HepG2 (cell line): ENCODE measurements around the gene SMURF1. TPM values are rescaled to one million over a fixed set of nuclear protein-coding genes. Genes with fewer than 3 reads are reported as not detected.

Experiments used
- ATAC-seq: fragments of 200-7000 bp; cut with Tn5 transposase; 3 replicates; pipeline ENCODE4 v1.9.1; 2020; ENCODE audit warnings: mild to moderate bottlenecking, moderate library complexity
- BruUV-seq: library from RNA; stranded (reverse); fragments of 400-500 nt; replicated peaks from 2 replicates; lab custom pipeline; 2021; lab: Mats Ljungman, UMichigan
- CTCF ChIA-PET: fragments of 300-600 bp; formaldehyde crosslinking; extraction: SDS; loops from one replicate; lab custom pipeline; 2021; ENCODE audit warnings: low total read pairs, inconsistent platforms, low intra/inter-chr PET ratio; lab: Yijun Ruan, JAX
- POLR2A ChIA-PET: fragments of 350-600 bp; sonication (Branson Sonifier 250); formaldehyde crosslinking; loops from one replicate; lab custom pipeline; 2020; ENCODE audit warnings: antibody characterized with exemption, inconsistent platforms; lab: Yijun Ruan, JAX
- DNase-seq: peaks from one replicate; pipeline ENCODE4 v3.0.0-alpha.2; 2015; ENCODE audit warnings: low spot score
- FAIRE-seq: peaks from 3 replicates; lab custom pipeline; 2011; peaks lifted over from hg19 to GRCh38; lab: Jason Lieb, UNC
- H2AFZ ChIP-seq: one replicate; pipeline ENCODE4 v1.6.1; 2011; ENCODE audit warnings: low read length, inconsistent platforms
- H3K27ac ChIP-seq: fragments of 300-600 bp; 3 replicates; pipeline ENCODE4 v1.8.0; 2011; ENCODE audit warnings: mixed run types, mild to moderate bottlenecking, mixed read lengths, low read length, inconsistent platforms; ENCODE audit not compliant: insufficient read depth; ENCODE audit errors: extremely low read length
- H3K27me3 ChIP-seq, 2 experiments: fragments of 200-600 bp in 1 of 2; 2 replicates in 1 of 2; 3 replicates in 1 of 2; pipeline versions ENCODE4 v1.6.0 to v1.8.0; 2011; ENCODE audit warnings: low read length in 2 of 2, mild to moderate bottlenecking in 2 of 2, moderate library complexity in 2 of 2, inconsistent platforms in 1 of 2; ENCODE audit not compliant: insufficient read depth in 2 of 2, control insufficient read depth in 1 of 2
- H3K36me3 ChIP-seq, 2 experiments: fragments of 200-600 bp in 1 of 2; replicated peaks in 1 of 2; 2 replicates in 1 of 2; 3 replicates in 1 of 2; pipeline versions ENCODE4 v1.5.1 to v1.8.0; 2011; ENCODE audit warnings: low read length in 2 of 2, inconsistent platforms in 1 of 2; ENCODE audit not compliant: insufficient read depth in 2 of 2, control insufficient read depth in 1 of 2
- H3K4me1 ChIP-seq: 2 replicates; pipeline ENCODE4 v1.5.1; 2012; ENCODE audit warnings: low read length, inconsistent platforms; ENCODE audit not compliant: insufficient read depth
- H3K4me2 ChIP-seq: 2 replicates; pipeline ENCODE4 v1.6.0; 2011; ENCODE audit warnings: low read depth, low read length, inconsistent platforms
- H3K4me3 ChIP-seq, 3 experiments: fragments of 200-600 bp in 1 of 3; sonication (generic), shearing (Covaris generic) in 1 of 3; replicated peaks in 1 of 3; 2 replicates each; pipeline ENCODE4 v1.5.1; 2011 to 2016; ENCODE audit warnings: low read length in 3 of 3, inconsistent platforms in 2 of 3, low read depth in 2 of 3, mild to moderate bottlenecking in 2 of 3, control low read depth in 1 of 3, mixed read lengths in 1 of 3; ENCODE audit not compliant: insufficient read depth in 1 of 3
- H3K79me2 ChIP-seq: one replicate; pipeline ENCODE4 v1.6.1; 2011; ENCODE audit warnings: low read length, inconsistent platforms; ENCODE audit not compliant: insufficient read depth
- H3K9ac ChIP-seq: 2 replicates; pipeline ENCODE4 v1.6.0; 2011; ENCODE audit warnings: mild to moderate bottlenecking, low read depth, low read length, inconsistent platforms; ENCODE audit not compliant: insufficient read depth
- H3K9me3 ChIP-seq: 2 replicates; pipeline ENCODE4 v1.5.1; 2012; ENCODE audit warnings: mild to moderate bottlenecking, low read length
- H4K20me1 ChIP-seq: 2 replicates; pipeline ENCODE4 v1.6.0; 2011; ENCODE audit warnings: inconsistent platforms, mild to moderate bottlenecking, low read length, moderate library complexity; ENCODE audit not compliant: insufficient read depth
- CC2D1A ChIP-seq: sonication (generic); formaldehyde crosslinking; IDR thresholded peaks from 2 replicates; pipeline ENCODE4 v1.8.1; 2023; ENCODE audit warnings: mild to moderate bottlenecking, missing genetic modification reagents
- ELF1 ChIP-seq: sonication (generic); formaldehyde crosslinking; IDR thresholded peaks from 2 replicates; pipeline ENCODE4 v1.4.0; 2020; ENCODE audit warnings: missing genetic modification reagents
- KLF15 ChIP-seq: sonication (generic); formaldehyde crosslinking; IDR thresholded peaks from 2 replicates; pipeline ENCODE4 v1.8.1; 2023; ENCODE audit warnings: borderline replicate concordance, mild to moderate bottlenecking, inconsistent platforms, missing genetic modification reagents, mixed read lengths
- PAF1 ChIP-seq: IDR thresholded peaks from 2 replicates; pipeline ENCODE4 v1.6.1; 2016; ENCODE audit warnings: missing genetic modification reagents, missing compliant biosample characterization
- PRMT3 ChIP-seq: sonication (generic); formaldehyde crosslinking; IDR thresholded peaks from 2 replicates; pipeline ENCODE4 v1.8.1; 2022; ENCODE audit warnings: low read depth, mild to moderate bottlenecking, moderate library complexity, missing genetic modification reagents, borderline replicate concordance
- TBX3 ChIP-seq: fragments of 450-650 bp; IDR thresholded peaks from 2 replicates; pipeline ENCODE4 v1.6.1; 2017; ENCODE audit warnings: antibody characterized with exemption, mild to moderate bottlenecking, inconsistent platforms, borderline replicate concordance
- ZNF20 ChIP-seq: sonication (generic); formaldehyde crosslinking; IDR thresholded peaks from 2 replicates; pipeline ENCODE4 v1.4.0; 2020; ENCODE audit warnings: mild to moderate bottlenecking, moderate library complexity, missing genetic modification reagents
- ZNF280B ChIP-seq: sonication (generic); formaldehyde crosslinking; IDR thresholded peaks from 2 replicates; pipeline ENCODE4 v1.5.0; 2020; ENCODE audit warnings: missing genetic modification reagents, mild to moderate bottlenecking, borderline replicate concordance
- ZNF549 ChIP-seq: sonication (generic); formaldehyde crosslinking; IDR thresholded peaks from 2 replicates; pipeline ENCODE4 v1.5.0; 2020; ENCODE audit warnings: missing genetic modification reagents
- WGBS: methylation state at CpG from one replicate; pipeline ENCODE4 v1.1.6; 2017; ENCODE audit warnings: low lambda C conversion rate; 5-methylcytosine and 5-hydroxymethylcytosine counted together
- in situ Hi-C: cut with HindIII; loops from 2 replicates; pipeline ENCODE4 v1.10.0; 2017; ENCODE audit warnings: low pct_unique_long_range_greater_than_20kb; ENCODE audit not compliant: extremely low pct_ligation_motif_present
- intact Hi-C: fragments of 100-400 bp; cut with micrococcal nuclease; formaldehyde crosslinking; loops from one replicate; pipeline ENCODE4 v1.10.0; 2022; ENCODE audit not compliant: unreplicated experiment
- polyA plus RNA-seq, 8 experiments: library from polyadenylated mRNA; depleted of rRNA in 3 of 8; stranded (reverse) in 7 of 8; unstranded in 1 of 8; fragments of >200 nt; fragmentation: Illumina TruSeq in 4 of 8; extraction: Trizol in 4 of 8; gene quantifications; 2 replicates each; pipeline versions ENCODE4 v1.2.1 to v1.2.3, GENCODE V29; 2011 to 2016; ENCODE audit warnings: low read depth in 4 of 8, missing spikeins in 1 of 8, mixed read lengths in 1 of 8; ENCODE audit not compliant: insufficient read depth in 1 of 8
- total RNA-seq, 5 experiments: library from RNA; depleted of rRNA; stranded (reverse); fragments of >200 nt; fragmentation: Illumina TruSeq; extraction: Trizol; gene quantifications; 2 replicates each; pipeline ENCODE4 v1.2.3, GENCODE V29; 2016; ENCODE audit warnings: low read depth in 1 of 5
- TF ChIP-seq, protein P1 (sequence below): sonication (generic); formaldehyde crosslinking; IDR thresholded peaks from 2 replicates; pipeline ENCODE4 v1.4.0; 2020; ENCODE audit warnings: missing genetic modification reagents, low read depth, mild to moderate bottlenecking, borderline replicate concordance

SMURF1 gene
- total and polyA plus RNA-seq, 2 of the 13 experiments (the other 11 are each of a cell fraction or from before 2014, with no cell fraction given) = 8.3 to 11.1 TPM

GRCh38 chr7:99035723-99036545, 108.0 kb downstream of the SMURF1 start:
- H3K4me1 ChIP-seq = no peaks in the 10 kb centered on the region
- H3K4me2 ChIP-seq = no peak overlapping the region
- TF ChIP-seq KLF15 (CRISPR knock-in tag) (no peak), ELF1 (CRISPR knock-in tag) (no peak)
- TF ChIP-seq, all 625 proteins: peak for 0
- Histone ChIP-seq H3K9me3 (no peaks in the 10 kb centered on the region), H4K20me1 (no peaks in the 10 kb centered on the region), H3K79me2 (no peaks in the 10 kb centered on the region), H3K27ac (no peak overlapping the region), H2AFZ (no peak overlapping the region), H3K27me3 (no peaks in the 10 kb centered on the region), H3K4me3 (no peak overlapping the region), H3K36me3 (peaks cover 39 to 87% of the 10 kb centered on the region in 2 experiments), H3K9ac (no peak overlapping the region)
- WGBS = 92% methylated on average over 26 of the region's 26 CpGs
- in situ Hi-C loops = no loop called here
- DNase-seq (no peak), ATAC-seq (no peak), FAIRE-seq (no peak)
- POLR2A ChIA-PET = no interaction called here
- no TSS peak for BruUV-seq
- CTCF ChIA-PET = interaction anchor here (1.0 kb wide), 1 partner anchor 275 kb away, joined by 3 read pairs; no protein-coding TSS in a partner anchor
- intact Hi-C loops = no loop called here

DNA sequence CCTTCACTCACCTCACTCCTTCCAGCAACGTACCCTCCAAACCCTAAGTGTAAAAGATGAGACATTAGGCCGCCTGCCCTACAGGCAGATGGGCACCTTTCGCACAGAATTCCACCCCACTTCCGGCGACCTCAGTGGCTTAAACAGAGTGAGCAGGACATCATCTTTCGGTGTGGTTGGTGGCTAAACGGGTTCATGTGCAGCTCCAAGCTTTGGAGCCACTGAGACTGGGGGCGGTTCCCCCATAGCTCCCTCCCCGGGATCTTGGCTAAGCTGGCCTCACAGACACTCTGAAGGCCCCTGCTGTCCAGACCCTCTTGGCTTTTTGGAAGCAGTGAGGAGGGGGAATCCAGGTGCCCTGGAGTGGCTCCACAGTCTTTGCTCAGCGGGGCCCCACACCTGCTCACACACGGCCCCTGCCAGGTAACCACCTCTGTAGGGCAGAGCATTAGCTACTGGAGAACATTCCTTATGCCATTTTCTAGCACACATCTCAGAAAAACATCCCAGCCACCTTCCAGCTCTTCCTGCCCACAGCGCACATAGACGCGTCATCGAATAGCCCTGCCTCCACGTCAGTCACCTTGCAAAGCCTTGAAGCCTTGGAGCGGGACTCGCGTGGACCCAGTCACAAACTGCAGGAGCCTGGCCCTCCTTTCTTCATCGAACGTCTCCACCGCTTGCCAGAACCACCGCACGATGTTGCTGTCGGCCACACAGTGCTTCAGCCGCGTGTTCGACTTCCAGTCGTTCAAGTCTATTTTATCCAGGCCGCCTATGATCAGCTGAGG, 108.8 kb downstream of the SMURF1 start:
- DNase-seq = no peak
- Histone ChIP-seq H2AFZ (no peak overlapping the region), H3K4me1 (no peaks in the 10 kb centered on the region), H3K27ac (no peak overlapping the region), H3K36me3 (peaks cover 42 to 87% of the 10 kb centered on the region in 2 experiments), H4K20me1 (no peaks in the 10 kb centered on the region), H3K9ac (no peak overlapping the region), H3K4me2 (no peak overlapping the region), H3K4me3 (no peak overlapping the region), H3K9me3 (no peaks in the 10 kb centered on the region), H3K27me3 (no peaks in the 10 kb centered on the region), H3K79me2 (no peaks in the 10 kb centered on the region)
- in situ Hi-C loops (no loop called here), intact Hi-C loops (no loop called here)
- 97% methylated on average over 27 of the region's 30 CpGs for WGBS
- FAIRE-seq = no peak
- POLR2A ChIA-PET = no interaction called here
- ATAC-seq = no peak
- BruUV-seq = no TSS peak
- CTCF ChIA-PET = no interaction called here
- TF ChIP-seq ZNF20 (CRISPR knock-in tag) (no peak), ZNF280B (CRISPR knock-in tag) (no peak), ZNF549 (CRISPR knock-in tag) (no peak), PRMT3 (CRISPR knock-in tag) (no peak), CC2D1A (CRISPR knock-in tag) (no peak), TBX3 (no peak), PAF1 (CRISPR knock-in tag) (no peak)
- TF ChIP-seq, protein P1, sequence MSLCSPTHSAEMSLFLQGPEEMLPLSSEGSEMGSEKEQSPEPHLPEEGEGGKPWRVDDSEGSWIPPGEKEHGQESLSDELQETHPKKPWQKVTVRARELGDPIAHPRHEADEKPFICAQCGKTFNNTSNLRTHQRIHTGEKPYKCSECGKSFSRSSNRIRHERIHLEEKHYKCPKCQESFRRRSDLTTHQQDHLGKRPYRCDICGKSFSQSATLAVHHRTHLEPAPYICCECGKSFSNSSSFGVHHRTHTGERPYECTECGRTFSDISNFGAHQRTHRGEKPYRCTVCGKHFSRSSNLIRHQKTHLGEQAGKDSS (CRISPR knock-in tag) = no peak
